HL-60 (cell line): ENCODE results near the gene DYNC1I1.

Experiments
- CTCF ChIP-seq: IDR thresholded peaks from one replicate; pipeline ENCODE4 v1.5.1; 2011; ENCODE audit warnings: low read length, control low read depth, inconsistent platforms; ENCODE audit not compliant: insufficient read depth
- GABPA ChIP-seq: IDR thresholded peaks from 2 replicates; pipeline ENCODE4 v1.6.1; 2012; ENCODE audit warnings: low read depth
- REST ChIP-seq: IDR thresholded peaks from 2 replicates; pipeline ENCODE4 v1.6.1; 2012; ENCODE audit warnings: low read depth; ENCODE audit not compliant: insufficient replicate concordance

DNA sequence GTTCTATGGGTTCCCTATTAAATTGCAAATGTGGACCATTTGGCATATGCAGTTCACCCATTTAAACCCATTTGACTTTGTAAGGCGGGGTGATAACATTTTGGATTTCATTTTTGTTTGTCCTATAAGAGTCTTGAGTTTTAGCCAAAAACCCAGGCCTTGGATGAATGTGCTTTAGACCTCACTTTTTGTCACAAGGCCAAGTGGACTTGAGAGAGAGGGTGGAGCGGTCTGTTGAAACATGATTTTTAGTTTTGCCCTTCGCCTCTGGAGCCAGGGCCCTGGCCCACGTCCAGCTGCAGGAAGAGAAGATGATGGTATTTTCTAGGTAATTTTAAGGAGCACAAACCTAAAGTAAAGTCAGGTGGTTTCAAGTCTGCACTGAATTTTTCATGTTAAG, 289.5 kb downstream of the DYNC1I1 start:
- TF ChIP-seq CTCF (no peak), REST (no peak), GABPA (no peak)
